HCT116 (cell line): ENCODE data around the gene TSPOAP1. TPM values are rescaled to one million over a fixed set of nuclear protein-coding genes. Genes with fewer than 3 reads are reported as not detected.
A peak's percentile ranks its signal among the peaks of the same experiment; 100 is the strongest.

Experiments used
- ATAC-seq: fragments of 200-7000 bp; cut with Tn5 transposase; 2 replicates; pipeline ENCODE4 v1.9.1; 2020; ENCODE audit warnings: mild to moderate bottlenecking, moderate library complexity
- BruUV-seq: library from RNA; stranded (reverse); fragments of 400-500 nt; replicated peaks from 2 replicates; lab custom pipeline; 2021; lab: Mats Ljungman, UMichigan
- CTCF ChIA-PET: fragments of 300-600 bp; sonication (Branson Sonifier 250); formaldehyde crosslinking; loops from one replicate; lab custom pipeline; 2021; ENCODE audit warnings: antibody characterized with exemption; lab: Charles Lee
- POLR2A ChIA-PET: fragments of 300-600, 350-600 bp; sonication (Branson Sonifier 250); formaldehyde crosslinking; loops from one replicate; lab custom pipeline; 2021; ENCODE audit warnings: antibody characterized with exemption; lab: Charles Lee
- RAD21 ChIA-PET, 2 experiments: fragments of 300-600 bp; sonication (Branson Sonifier 250); formaldehyde crosslinking; loops; one replicate each; lab custom pipeline; 2023; ENCODE audit warnings: low total read pairs in 2 of 2; ENCODE audit not compliant: uncharacterized antibody in 2 of 2, unreplicated experiment in 2 of 2, low non-redundant PET in 1 of 2; lab: Charles Lee
- DNase-seq: peaks from one replicate; pipeline ENCODE4 v3.0.0-alpha.2; 2010; ENCODE audit warnings: low read depth, low spot score
- H2AFZ ChIP-seq: fragments of 200-600 bp; shearing (Covaris generic), sonication (generic); 2 replicates; pipeline ENCODE4 v1.6.1; 2017; ENCODE audit warnings: low read depth, mixed run types, mixed read lengths, antibody characterized with exemption, low read length; ENCODE audit not compliant: poor library complexity, severe bottlenecking
- H3K27ac ChIP-seq: 2 replicates; pipeline ENCODE4 v1.5.1; 2012; ENCODE audit warnings: low read depth, low read length
- H3K27me3 ChIP-seq: fragments of 200-600 bp; sonication (generic); 2 replicates; pipeline ENCODE4 v1.6.1; 2016; ENCODE audit warnings: mixed run types, low read length, mixed read lengths; ENCODE audit not compliant: insufficient read depth
- H3K36me3 ChIP-seq, 2 experiments: fragments of 200-500 bp in 1 of 2; fragments of 200-600 bp in 1 of 2; sonication (Bioruptor generic) in 1 of 2; sonication (generic) in 1 of 2; 2 replicates each; pipeline versions ENCODE4 v1.5.1 to v1.6.1; 2014 to 2016; ENCODE audit warnings: low read length in 2 of 2, inconsistent platforms in 1 of 2, mixed read lengths in 1 of 2, mixed run types in 1 of 2; ENCODE audit not compliant: insufficient read depth in 2 of 2, control insufficient read depth in 1 of 2
- H3K4me1 ChIP-seq, 2 experiments: fragments of 200-600 bp in 1 of 2; sonication (generic) in 1 of 2; 2 replicates each; pipeline versions ENCODE4 v1.5.1 to v1.6.1; 2012 to 2017; ENCODE audit warnings: low read length in 2 of 2, inconsistent platforms in 1 of 2, mild to moderate bottlenecking in 1 of 2, mixed read lengths in 1 of 2, mixed run types in 1 of 2, moderate library complexity in 1 of 2; ENCODE audit not compliant: insufficient read depth in 2 of 2, control insufficient read depth in 1 of 2
- H3K4me2 ChIP-seq: fragments of 200-600 bp; sonication (generic); 2 replicates; pipeline ENCODE4 v1.6.1; 2017; ENCODE audit warnings: mixed run types, low read length, mixed read lengths
- H3K4me3 ChIP-seq, 2 experiments: fragments of 200-600 bp in 1 of 2; sonication (generic) in 1 of 2; replicated peaks in 1 of 2; 2 replicates each; pipeline ENCODE4 v1.5.1; 2011 to 2016; ENCODE audit warnings: low read length in 2 of 2, control low read depth in 1 of 2, low read depth in 1 of 2, mild to moderate bottlenecking in 1 of 2, mixed read lengths in 1 of 2, mixed run types in 1 of 2
- H3K79me2 ChIP-seq: fragments of 200-600 bp; sonication (generic); 2 replicates; pipeline ENCODE4 v1.6.1; 2017; ENCODE audit warnings: mild to moderate bottlenecking, mixed run types, low read length, moderate library complexity, mixed read lengths; ENCODE audit not compliant: insufficient read depth
- H3K9ac ChIP-seq: fragments of 200-600 bp; sonication (generic); 2 replicates; pipeline ENCODE4 v1.6.1; 2016; ENCODE audit warnings: low read length, mixed read lengths
- H3K9me2 ChIP-seq: fragments of 200-600 bp; sonication (generic), shearing (Covaris generic); 2 replicates; pipeline ENCODE4 v1.6.1; 2017; ENCODE audit warnings: mixed run types, mild to moderate bottlenecking, moderate library complexity; ENCODE audit not compliant: insufficient read depth
- H3K9me3 ChIP-seq, 2 experiments: fragments of 200-500 bp in 1 of 2; fragments of 200-600 bp in 1 of 2; sonication (Bioruptor generic) in 1 of 2; sonication (generic) in 1 of 2; 2 replicates each; pipeline ENCODE4 v1.6.1; 2014 to 2017; ENCODE audit warnings: low read length in 2 of 2, mixed read lengths in 2 of 2, inconsistent platforms in 1 of 2, low read depth in 1 of 2, mild to moderate bottlenecking in 1 of 2, mixed run types in 1 of 2, moderate library complexity in 1 of 2; ENCODE audit not compliant: control insufficient read depth in 1 of 2, insufficient read depth in 1 of 2
- H4K20me1 ChIP-seq: fragments of 200-600 bp; sonication (generic), shearing (Covaris generic); 2 replicates; pipeline ENCODE4 v1.6.1; 2017; ENCODE audit warnings: mixed run types, mild to moderate bottlenecking, moderate library complexity; ENCODE audit not compliant: insufficient read depth
- EZH2 ChIP-seq: fragments of 200-600 bp; sonication (generic); IDR thresholded peaks from 2 replicates; pipeline ENCODE4 v1.6.1; 2017; ENCODE audit warnings: antibody characterized with exemption, mixed run types
- EZH2phosphoT487 ChIP-seq: fragments of 200-600 bp; IDR thresholded peaks from 2 replicates; pipeline ENCODE4 v1.6.1; 2018; ENCODE audit warnings: antibody characterized with exemption, borderline replicate concordance
- POLR2AphosphoS5 ChIP-seq: IDR thresholded peaks from 2 replicates; pipeline ENCODE4 v1.6.1; 2011; ENCODE audit warnings: mild to moderate bottlenecking, low read depth, low read length, moderate library complexity
- RAD21 ChIP-seq: IDR thresholded peaks from 2 replicates; pipeline ENCODE4 v1.6.1; 2012; ENCODE audit warnings: low read depth, mild to moderate bottlenecking
- ZFX ChIP-seq: fragments of 450-650 bp; IDR thresholded peaks from 2 replicates; pipeline ENCODE4 v1.6.1; 2017
- intact Hi-C: fragments of 100-400 bp; cut with micrococcal nuclease; formaldehyde crosslinking; loops from 2 replicates; pipeline ENCODE4 v1.10.0; 2022
- total RNA-seq: library from RNA; stranded (reverse); gene quantifications from one replicate; pipeline ENCODE4 v1.2.1, GENCODE V29; 2021; ENCODE audit not compliant: unreplicated experiment
- TF ChIP-seq, protein P1 (sequence below), 3 experiments: fragments of 200-600 bp in 1 of 3; sonication (generic) in 1 of 3; IDR thresholded peaks in 2 of 3; conservative IDR thresholded peaks in 1 of 3; 2 replicates each; pipeline ENCODE4 v1.5.1; 2012 to 2017; ENCODE audit warnings: low read depth in 2 of 3, low read length in 2 of 3, antibody characterized with exemption in 1 of 3, borderline replicate concordance in 1 of 3, control low read depth in 1 of 3, mild to moderate bottlenecking in 1 of 3, mixed read lengths in 1 of 3, mixed run types in 1 of 3, moderate library complexity in 1 of 3; ENCODE audit not compliant: insufficient read depth in 1 of 3
- TF ChIP-seq, protein P2 (sequence below): IDR thresholded peaks from 2 replicates; pipeline ENCODE4 v1.6.1; 2012; ENCODE audit warnings: low read depth

TSPOAP1 gene
- total RNA-seq, 1 experiment from 2014 or later: 0.27 TPM

GRCh38 chr17:58317421-58318064 lies 11.1 kb downstream of the TSPOAP1 start:
- ChIA-PET POLR2A (interaction anchor here (0.8 to 2.2 kb wide), 10 partner anchors 27 to 341 kb away, joined by 3 to 18 read pairs (median 4); partner anchors contain the start of genes RNF43 and SUPT4H1), RAD21 (interaction anchor here (0.6 to 1.6 kb wide), 15 partner anchors 8 to 134 kb away, joined by 3 to 29 read pairs (median 4); partner anchors contain the start of genes RNF43 (in 2 of the 2) and SUPT4H1 (in 1 of the 2))
- H3K4me2 ChIP-seq: peak overlapping the region; percentile 26

More at GRCh38 chr17:58317421-58318064, 11.1 kb downstream of the TSPOAP1 start:
- BruUV-seq: no TSS peak
- Histone ChIP-seq H3K36me3 (no peaks in the 10 kb centered on the region), H3K4me3 (no peak overlapping the region), H2AFZ (peak overlapping the region; percentile 71), H3K4me1 (peaks cover 8 to 17% of the 10 kb centered on the region in 2 experiments; a peak in 3 of 4 replicates), H4K20me1 (no peaks in the 10 kb centered on the region), H3K79me2 (no peaks in the 10 kb centered on the region), H3K27me3 (no peaks in the 10 kb centered on the region), H3K9me2 (no peaks in the 10 kb centered on the region), H3K9ac (no peak overlapping the region), H3K27ac (peak overlapping the region; percentile 30; the same call in 1 of the 2 replicates), H3K9me3 (no peaks in the 10 kb centered on the region)
- no peak for TF ChIP-seq EZH2
- TF ChIP-seq EZH2phosphoT487: no peak
- TF ChIP-seq ZFX: no peak
- TF ChIP-seq, protein P1, sequence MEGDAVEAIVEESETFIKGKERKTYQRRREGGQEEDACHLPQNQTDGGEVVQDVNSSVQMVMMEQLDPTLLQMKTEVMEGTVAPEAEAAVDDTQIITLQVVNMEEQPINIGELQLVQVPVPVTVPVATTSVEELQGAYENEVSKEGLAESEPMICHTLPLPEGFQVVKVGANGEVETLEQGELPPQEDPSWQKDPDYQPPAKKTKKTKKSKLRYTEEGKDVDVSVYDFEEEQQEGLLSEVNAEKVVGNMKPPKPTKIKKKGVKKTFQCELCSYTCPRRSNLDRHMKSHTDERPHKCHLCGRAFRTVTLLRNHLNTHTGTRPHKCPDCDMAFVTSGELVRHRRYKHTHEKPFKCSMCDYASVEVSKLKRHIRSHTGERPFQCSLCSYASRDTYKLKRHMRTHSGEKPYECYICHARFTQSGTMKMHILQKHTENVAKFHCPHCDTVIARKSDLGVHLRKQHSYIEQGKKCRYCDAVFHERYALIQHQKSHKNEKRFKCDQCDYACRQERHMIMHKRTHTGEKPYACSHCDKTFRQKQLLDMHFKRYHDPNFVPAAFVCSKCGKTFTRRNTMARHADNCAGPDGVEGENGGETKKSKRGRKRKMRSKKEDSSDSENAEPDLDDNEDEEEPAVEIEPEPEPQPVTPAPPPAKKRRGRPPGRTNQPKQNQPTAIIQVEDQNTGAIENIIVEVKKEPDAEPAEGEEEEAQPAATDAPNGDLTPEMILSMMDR (IDR thresholded peaks at IDR 0.05 in 2 of 3, conservative IDR thresholded peaks at IDR 0.05 in 1 of 3; ENCODE audit: borderline replicate concordance in 1 of 3, insufficient read depth in 1 of 3, low read depth in 2 of 3, low read length in 2 of 3): peak; percentile 97 to 99 (median 99)
- TF ChIP-seq POLR2AphosphoS5: peak; percentile 27; the same call in 1 of the 2 replicates
- peak; percentile 100 for TF ChIP-seq RAD21
- TF ChIP-seq, protein P2, sequence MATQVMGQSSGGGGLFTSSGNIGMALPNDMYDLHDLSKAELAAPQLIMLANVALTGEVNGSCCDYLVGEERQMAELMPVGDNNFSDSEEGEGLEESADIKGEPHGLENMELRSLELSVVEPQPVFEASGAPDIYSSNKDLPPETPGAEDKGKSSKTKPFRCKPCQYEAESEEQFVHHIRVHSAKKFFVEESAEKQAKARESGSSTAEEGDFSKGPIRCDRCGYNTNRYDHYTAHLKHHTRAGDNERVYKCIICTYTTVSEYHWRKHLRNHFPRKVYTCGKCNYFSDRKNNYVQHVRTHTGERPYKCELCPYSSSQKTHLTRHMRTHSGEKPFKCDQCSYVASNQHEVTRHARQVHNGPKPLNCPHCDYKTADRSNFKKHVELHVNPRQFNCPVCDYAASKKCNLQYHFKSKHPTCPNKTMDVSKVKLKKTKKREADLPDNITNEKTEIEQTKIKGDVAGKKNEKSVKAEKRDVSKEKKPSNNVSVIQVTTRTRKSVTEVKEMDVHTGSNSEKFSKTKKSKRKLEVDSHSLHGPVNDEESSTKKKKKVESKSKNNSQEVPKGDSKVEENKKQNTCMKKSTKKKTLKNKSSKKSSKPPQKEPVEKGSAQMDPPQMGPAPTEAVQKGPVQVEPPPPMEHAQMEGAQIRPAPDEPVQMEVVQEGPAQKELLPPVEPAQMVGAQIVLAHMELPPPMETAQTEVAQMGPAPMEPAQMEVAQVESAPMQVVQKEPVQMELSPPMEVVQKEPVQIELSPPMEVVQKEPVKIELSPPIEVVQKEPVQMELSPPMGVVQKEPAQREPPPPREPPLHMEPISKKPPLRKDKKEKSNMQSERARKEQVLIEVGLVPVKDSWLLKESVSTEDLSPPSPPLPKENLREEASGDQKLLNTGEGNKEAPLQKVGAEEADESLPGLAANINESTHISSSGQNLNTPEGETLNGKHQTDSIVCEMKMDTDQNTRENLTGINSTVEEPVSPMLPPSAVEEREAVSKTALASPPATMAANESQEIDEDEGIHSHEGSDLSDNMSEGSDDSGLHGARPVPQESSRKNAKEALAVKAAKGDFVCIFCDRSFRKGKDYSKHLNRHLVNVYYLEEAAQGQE: no peak
- intact Hi-C loops: loop anchor here (1.0 to 10.0 kb wide), 5 partner anchors 100 to 687 kb away; partner anchors contain the start of gene RNF43
- CTCF ChIA-PET: interaction anchor here (0.6 to 7.6 kb wide), 43 partner anchors 9 to 687 kb away, joined by 3 to 124 read pairs (median 6); partner anchors contain the start of genes MPO, MTMR4, RNF43 and SUPT4H1
- peak; percentile 95 for ATAC-seq
- peak; percentile 72 for DNase-seq
